Naive thymus-derived CD4-positive, alpha-beta T cell (primary cell): ENCODE results near the gene ORC4. TPM values are rescaled to one million over a fixed set of nuclear protein-coding genes. Genes with fewer than 3 reads are reported as not detected.

Experiments used
- ATAC-seq: fragments of 150-1000 bp; cut with Tn5 transposase; 2 replicates; pipeline ENCODE4 v1.10.0; 2021; ENCODE audit warnings: mild to moderate bottlenecking, moderate library complexity
- CTCF ChIA-PET: fragments of 350-600 bp; sonication (Branson Sonifier 250); formaldehyde crosslinking; loops from one replicate; lab custom pipeline; 2021; ENCODE audit warnings: antibody characterized with exemption; lab: Charles Lee
- POLR2A ChIA-PET: fragments of 350-600 bp; sonication (Branson Sonifier 250); formaldehyde crosslinking; loops from one replicate; lab custom pipeline; 2021; ENCODE audit warnings: antibody characterized with exemption, inconsistent platforms; lab: Charles Lee
- DNase-seq, 9 donors: peaks; one replicate each; pipeline versions ENCODE4 v3.0.0 to v3.0.0-alpha.2; 2020 to 2022; ENCODE audit warnings: mixed read lengths in 1 of 9
- H3K27ac ChIP-seq: one replicate; pipeline ENCODE4 v1.7.0; 2013; ENCODE audit warnings: mild to moderate bottlenecking, low read depth, low read length, moderate library complexity
- H3K27me3 ChIP-seq, 2 donors: one replicate each; pipeline ENCODE4 v1.7.0; 2013; ENCODE audit warnings: low read length in 2 of 2, mild to moderate bottlenecking in 2 of 2, moderate library complexity in 2 of 2; ENCODE audit not compliant: control insufficient read depth in 2 of 2, insufficient read depth in 2 of 2
- H3K36me3 ChIP-seq, 3 experiments: 1 replicate in 2 of 3; 2 replicates in 1 of 3; pipeline ENCODE4 v1.7.0; 2013; ENCODE audit warnings: low read length in 3 of 3, mild to moderate bottlenecking in 3 of 3, moderate library complexity in 1 of 3; ENCODE audit not compliant: insufficient read depth in 3 of 3, control insufficient read depth in 2 of 3
- H3K4me1 ChIP-seq, 2 donors: one replicate each; pipeline ENCODE4 v1.7.0; 2013; ENCODE audit warnings: low read length in 2 of 2, mild to moderate bottlenecking in 2 of 2, moderate library complexity in 1 of 2; ENCODE audit not compliant: control insufficient read depth in 2 of 2, insufficient read depth in 2 of 2
- H3K4me3 ChIP-seq: 2 replicates; pipeline ENCODE4 v1.7.0; 2013; ENCODE audit warnings: mild to moderate bottlenecking, low read length
- H3K9me3 ChIP-seq, 3 experiments: 1 replicate in 2 of 3; 2 replicates in 1 of 3; pipeline ENCODE4 v1.7.0; 2013; ENCODE audit warnings: low read length in 3 of 3; ENCODE audit not compliant: control insufficient read depth in 2 of 3
- H3K27ac Mint-ChIP-seq, 9 donors: one replicate each; pipeline ENCODE4 v1.8.0; 2020 to 2022; ENCODE audit warnings: mixed read lengths in 9 of 9, mild to moderate bottlenecking in 8 of 9, moderate library complexity in 5 of 9, inconsistent platforms in 2 of 9
- H3K27me3 Mint-ChIP-seq, 5 donors: one replicate each; pipeline ENCODE4 v1.8.0; 2021 to 2022; ENCODE audit warnings: mixed read lengths in 5 of 5, mild to moderate bottlenecking in 1 of 5
- H3K36me3 Mint-ChIP-seq, 5 donors: one replicate each; pipeline ENCODE4 v1.8.0; 2020 to 2022; ENCODE audit warnings: mixed read lengths in 5 of 5, mild to moderate bottlenecking in 3 of 5, inconsistent platforms in 1 of 5
- H3K4me1 Mint-ChIP-seq, 7 donors: one replicate each; pipeline ENCODE4 v1.8.0; 2020 to 2022; ENCODE audit warnings: mixed read lengths in 7 of 7, mild to moderate bottlenecking in 3 of 7, inconsistent platforms in 1 of 7
- H3K4me3 Mint-ChIP-seq, 10 donors: one replicate each; pipeline ENCODE4 v1.8.0; 2020 to 2022; ENCODE audit warnings: mild to moderate bottlenecking in 10 of 10, mixed read lengths in 10 of 10, moderate library complexity in 6 of 10, inconsistent platforms in 2 of 10
- H3K9me3 Mint-ChIP-seq, 11 donors: one replicate each; pipeline ENCODE4 v1.8.0; 2020 to 2022; ENCODE audit warnings: mixed read lengths in 11 of 11, mild to moderate bottlenecking in 4 of 11, inconsistent platforms in 1 of 11, moderate library complexity in 1 of 11
- intact Hi-C, 2 donors: fragments of 100-400 bp; cut with micrococcal nuclease; formaldehyde crosslinking; loops; one replicate each; pipeline ENCODE4 v1.15.1; 2023
- polyA plus RNA-seq, 2 donors: library from polyadenylated mRNA; unstranded; fragments of 300-500 nt; fragmentation: Illumina TruSeq; gene quantifications; one replicate each; pipeline ENCODE4 v1.2.3, GENCODE V29; 2021
- total RNA-seq, 6 experiments: library from RNA in 5 of 6; stranded (reverse) in 5 of 6; gene quantifications; 1 replicate in 5 of 6; 2 replicates in 1 of 6; pipeline ENCODE4 v1.2.3 and lab custom pipeline; 2021 to 2026

Gene ORC4
- total and polyA plus RNA-seq, 7 experiments from 2014 or later, result 34.1 to 63.7 (median 46.5) TPM

GRCh38 chr2:147937744-147938349 lies 82.7 kb downstream of the ORC4 start:
- Histone ChIP-seq H3K27ac (no peak overlapping the region), H3K4me3 (no peak overlapping the region), H3K9me3 (no peaks in the 10 kb centered on the region), H3K27me3 (no peaks in the 10 kb centered on the region), H3K4me1 (no peaks in the 10 kb centered on the region), H3K36me3 (peaks cover 0 to 27% (median 16%) of the 10 kb centered on the region in 3 experiments)
- peak in 5 of 9 donors; percentile 25 to 40 (median 34) for DNase-seq
- POLR2A ChIA-PET, result no interaction called here
- Mint-ChIP-seq H3K27me3 (no peaks in the 10 kb centered on the region), H3K9me3 (no peaks in the 10 kb centered on the region), H3K36me3 (peaks cover 0 to 26% (median 11%) of the 10 kb centered on the region in 5 donors), H3K4me1 (peaks cover 0 to 2% (median 0%) of the 10 kb centered on the region in 7 donors), H3K4me3 (no peak overlapping the region), H3K27ac (peak overlapping the region in 4 of 9 donors; percentile 26 to 75 (median 42))
- ATAC-seq, result peak; percentile 79
- intact Hi-C loops, result loop anchor here (1.0 to 10.0 kb wide), 8 partner anchors 51 to 1627 kb away; partner anchors contain the start of gene KIF5C (in 2 of the 2)
- CTCF ChIA-PET, result interaction anchor here (0.6 to 4.6 kb wide), 5 partner anchors 8 to 589 kb away, joined by 3 to 20 read pairs (median 3); no protein-coding TSS in a partner anchor

- ATAC-seq (no peak), DNase-seq (no peak)
- no peaks in the 10 kb centered on the region for H3K4me1 ChIP-seq
- H3K4me3 ChIP-seq, result no peak overlapping the region
- no peak overlapping the region for H3K4me3 Mint-ChIP-seq
- ChIA-PET CTCF (interaction anchor here (2.5 to 4.6 kb wide), 2 partner anchors 574 to 1055 kb away, joined by 9 to 20 read pairs; no protein-coding TSS in a partner anchor), POLR2A (no interaction called here)
- H3K27me3 ChIP-seq, result no peaks in the 10 kb centered on the region
- H3K27ac Mint-ChIP-seq, result no peak overlapping the region
- H3K36me3 ChIP-seq, result peaks cover 0 to 27% (median 16%) of the 10 kb centered on the region in 3 experiments
- peaks cover 0 to 26% (median 15%) of the 10 kb centered on the region in 5 donors for H3K36me3 Mint-ChIP-seq
- H3K9me3 Mint-ChIP-seq, result no peaks in the 10 kb centered on the region
- H3K27me3 Mint-ChIP-seq, result no peaks in the 10 kb centered on the region
- H3K9me3 ChIP-seq, result no peaks in the 10 kb centered on the region
- intact Hi-C loops, result loop anchor here (5.0 to 10.0 kb wide), 3 partner anchors 587 to 1630 kb away; partner anchors contain the start of gene KIF5C (in 2 of the 2)
- peaks cover 0 to 2% (median 0%) of the 10 kb centered on the region in 7 donors for H3K4me1 Mint-ChIP-seq
- H3K27ac ChIP-seq, result no peak overlapping the region
Measured at GRCh38 chr2:147934881-147935620, 85.5 kb downstream of the ORC4 start.

GRCh38 chr2:147933931-147934330 lies 86.6 kb downstream of the ORC4 start:
- no peaks in the 10 kb centered on the region for H3K9me3 ChIP-seq
- Mint-ChIP-seq H3K4me1 (peaks cover 0 to 2% (median 0%) of the 10 kb centered on the region in 7 donors), H3K27me3 (no peaks in the 10 kb centered on the region), H3K9me3 (no peaks in the 10 kb centered on the region), H3K27ac (peak overlapping the region in 1 of 9 donors; percentile 61), H3K36me3 (peaks cover 0 to 32% (median 15%) of the 10 kb centered on the region in 5 donors), H3K4me3 (no peak overlapping the region)
- ChIA-PET CTCF (interaction anchor here (0.8 to 0.9 kb wide), 2 partner anchors 7 to 1056 kb away, joined by 3 read pairs; no protein-coding TSS in a partner anchor), POLR2A (no interaction called here)
- no peaks in the 10 kb centered on the region for H3K4me1 ChIP-seq
- H3K4me3 ChIP-seq, result no peak overlapping the region
- ATAC-seq, result no peak
- no peak for DNase-seq
- H3K36me3 ChIP-seq, result peaks cover 0 to 27% (median 16%) of the 10 kb centered on the region in 3 experiments
- H3K27me3 ChIP-seq, result no peaks in the 10 kb centered on the region
- intact Hi-C loops, result loop anchor here in 1 of 2 donors (10.0 kb wide), 1 partner anchor 1631 kb away; no protein-coding TSS in a partner anchor
- H3K27ac ChIP-seq, result no peak overlapping the region

GRCh38 chr2:147927053-147927588 lies 93.4 kb downstream of the ORC4 start:
- Histone ChIP-seq H3K9me3 (no peaks in the 10 kb centered on the region), H3K27ac (no peak overlapping the region), H3K4me3 (no peak overlapping the region), H3K4me1 (no peaks in the 10 kb centered on the region), H3K27me3 (no peaks in the 10 kb centered on the region), H3K36me3 (no peaks in the 10 kb centered on the region)
- Mint-ChIP-seq H3K4me1 (peaks cover 0 to 36% (median 25%) of the 10 kb centered on the region in 7 donors), H3K27ac (peak overlapping the region in 5 of 9 donors; percentile 13 to 76 (median 27)), H3K36me3 (peaks cover 0 to 28% (median 7%) of the 10 kb centered on the region in 5 donors), H3K27me3 (no peaks in the 10 kb centered on the region), H3K4me3 (no peak overlapping the region), H3K9me3 (no peaks in the 10 kb centered on the region)
- intact Hi-C loops, result no loop called here
- DNase-seq (no peak), ATAC-seq (no peak)
- CTCF ChIA-PET, result no interaction called here
- POLR2A ChIA-PET, result no interaction called here

- POLR2A ChIA-PET, result no interaction called here
- CTCF ChIA-PET, result no interaction called here
Measured at GRCh38 chr2:147925886-147926285, 94.7 kb downstream of the ORC4 start.

GRCh38 chr2:147924647-147925046 lies 95.9 kb downstream of the ORC4 start:
- no peak overlapping the region for H3K4me3 ChIP-seq
- Mint-ChIP-seq H3K27ac (peak overlapping the region in 6 of 9 donors; percentile 9 to 66 (median 20)), H3K36me3 (peaks cover 0 to 29% (median 4%) of the 10 kb centered on the region in 5 donors), H3K4me3 (no peak overlapping the region), H3K9me3 (no peaks in the 10 kb centered on the region), H3K4me1 (peaks cover 0 to 36% (median 25%) of the 10 kb centered on the region in 7 donors), H3K27me3 (no peaks in the 10 kb centered on the region)
- no peak overlapping the region for H3K27ac ChIP-seq
- no peak for ATAC-seq
- ChIA-PET CTCF (interaction anchor here (1.0 kb wide), 1 partner anchor 14 kb away, joined by 4 read pairs; no protein-coding TSS in a partner anchor), POLR2A (interaction anchor here (0.6 kb wide), 1 partner anchor 39 kb away, joined by 3 read pairs; no protein-coding TSS in a partner anchor)
- H3K36me3 ChIP-seq, result no peaks in the 10 kb centered on the region
- DNase-seq, result no peak
- no peaks in the 10 kb centered on the region for H3K4me1 ChIP-seq
- intact Hi-C loops, result no loop called here
- H3K9me3 ChIP-seq, result no peaks in the 10 kb centered on the region
- no peaks in the 10 kb centered on the region for H3K27me3 ChIP-seq

More at GRCh38 chr2:147925886-147926285, 94.7 kb downstream of the ORC4 start:
- Histone ChIP-seq H3K4me1 (no peaks in the 10 kb centered on the region), H3K27ac (no peak overlapping the region), H3K9me3 (no peaks in the 10 kb centered on the region), H3K4me3 (no peak overlapping the region), H3K27me3 (no peaks in the 10 kb centered on the region), H3K36me3 (no peaks in the 10 kb centered on the region)
- DNase-seq, result peak in 2 of 9 donors; percentile 5 to 7
- H3K4me3 Mint-ChIP-seq, result peak overlapping the region in 1 of 10 donors; percentile 19
- ATAC-seq, result no peak
- H3K4me1 Mint-ChIP-seq, result peaks cover 0 to 36% (median 25%) of the 10 kb centered on the region in 7 donors
- intact Hi-C loops, result no loop called here
- no peaks in the 10 kb centered on the region for H3K9me3 Mint-ChIP-seq
- H3K36me3 Mint-ChIP-seq, result peaks cover 0 to 29% (median 11%) of the 10 kb centered on the region in 5 donors
- peak overlapping the region in 7 of 9 donors; percentile 26 to 78 (median 66) for H3K27ac Mint-ChIP-seq
- no peaks in the 10 kb centered on the region for H3K27me3 Mint-ChIP-seq
